HG03457 (cell line): ENCODE results near the gene PAPSS2.
"Not testable (repeated sequence)": the region's sequence is repeated elsewhere in the genome, so short reads cannot be mapped to it uniquely, and the experiment has no call there.

Experiments
- ATAC-seq: cut with Tn5 transposase; IDR thresholded peaks from one replicate; pipeline ENCODE4 v1.9.1; 2021; ENCODE audit warnings: moderate number of reproducible peaks; ENCODE audit not compliant: unreplicated experiment

Gene PAPSS2

GRCh38 chr10:87742992-87743610 is 83.4 kb downstream of the PAPSS2 start:
- not testable (repeated sequence) for ATAC-seq

DNA sequence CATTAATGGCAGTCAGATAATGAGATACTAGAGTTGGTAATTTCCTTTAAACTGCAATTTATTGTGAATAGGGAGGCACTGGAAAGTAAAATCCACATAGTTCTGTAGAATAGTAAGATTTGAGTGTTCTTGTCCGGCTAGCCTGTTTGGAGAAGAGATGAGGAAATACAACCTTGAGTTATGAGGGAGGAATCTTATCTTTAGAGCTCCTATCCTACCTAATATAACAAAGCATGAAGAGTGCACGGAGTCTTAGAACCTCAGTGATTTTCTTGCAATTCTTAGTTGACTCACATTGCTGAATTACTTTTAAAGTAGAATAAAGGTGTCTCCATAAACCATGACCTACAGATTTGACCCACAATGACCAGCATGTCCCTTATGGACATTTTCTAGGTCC is 84.9 kb downstream of the PAPSS2 start:
- no peak for ATAC-seq

- no peak for ATAC-seq
These were observed 87.2 kb downstream of the PAPSS2 start for GRCh38 chr10:87746911-87747310.

DNA sequence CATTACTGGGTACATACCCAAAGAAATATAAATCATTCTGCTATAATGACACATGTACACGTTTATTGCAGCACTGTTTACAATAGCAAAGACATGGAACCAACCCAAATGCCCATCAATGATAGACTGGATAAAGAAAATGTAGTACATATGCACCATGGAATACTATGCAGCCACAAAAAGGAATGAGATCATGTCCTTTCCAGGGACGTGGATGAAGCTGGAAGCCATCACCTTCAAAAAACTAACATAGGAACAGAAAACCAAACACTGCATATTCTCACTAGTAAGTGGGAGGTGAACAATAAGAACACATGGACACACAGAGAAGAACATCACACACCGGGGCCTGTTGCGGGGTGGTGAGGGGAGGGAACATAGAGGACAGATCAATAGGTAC is 88.6 kb downstream of the PAPSS2 start:
- ATAC-seq: not testable (repeated sequence)

DNA sequence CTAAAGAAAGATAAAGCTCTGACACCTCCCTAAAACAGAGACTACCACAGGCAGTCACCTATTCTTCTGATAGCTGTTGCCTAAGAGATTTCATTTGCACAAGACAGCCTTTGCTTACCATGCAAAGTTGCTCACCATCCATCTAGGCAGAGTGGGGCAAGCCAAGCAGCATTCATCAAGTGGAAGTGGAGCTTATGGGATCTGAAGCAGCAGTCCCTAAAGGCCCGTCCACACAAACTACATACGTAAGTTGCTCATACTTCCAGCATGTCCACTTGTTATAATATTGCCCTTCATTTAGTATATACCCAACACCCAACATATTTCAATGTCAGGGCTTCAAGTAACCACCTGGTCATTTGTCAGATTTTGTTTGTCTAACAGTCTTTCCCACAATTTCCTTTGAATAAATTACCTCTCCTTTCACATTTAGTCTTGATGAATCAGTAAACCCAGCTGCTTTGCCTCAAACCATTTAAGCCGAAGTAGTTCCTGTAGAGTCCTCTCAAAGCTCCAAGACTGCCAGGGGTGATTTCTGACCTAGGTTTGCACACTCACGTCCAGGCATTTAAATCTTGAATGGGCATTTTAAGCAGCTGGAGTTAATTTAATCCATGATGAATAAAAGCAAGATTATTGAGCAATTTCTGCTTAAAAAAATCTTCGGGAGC is 90.5 kb downstream of the PAPSS2 start:
- ATAC-seq: no peak

DNA sequence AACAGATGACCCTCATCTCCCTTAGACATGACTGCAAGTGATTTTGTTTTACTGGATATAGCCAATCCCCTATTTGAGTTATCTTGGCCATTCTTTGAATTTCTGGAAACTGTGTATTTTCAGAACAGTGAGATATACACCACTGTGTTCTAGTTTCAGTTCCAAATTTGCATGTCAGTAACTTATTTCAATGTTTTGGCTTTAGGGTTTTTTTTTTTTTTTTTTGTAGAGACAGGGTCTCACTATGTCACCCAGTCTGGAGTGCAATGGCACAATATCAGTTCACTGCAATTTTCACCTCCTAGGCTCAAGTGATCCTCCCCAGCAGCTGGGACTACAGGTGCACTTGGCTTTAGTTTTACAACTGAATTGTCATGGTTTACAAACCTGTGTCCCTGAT is 91.1 kb downstream of the PAPSS2 start:
- no peak for ATAC-seq

DNA sequence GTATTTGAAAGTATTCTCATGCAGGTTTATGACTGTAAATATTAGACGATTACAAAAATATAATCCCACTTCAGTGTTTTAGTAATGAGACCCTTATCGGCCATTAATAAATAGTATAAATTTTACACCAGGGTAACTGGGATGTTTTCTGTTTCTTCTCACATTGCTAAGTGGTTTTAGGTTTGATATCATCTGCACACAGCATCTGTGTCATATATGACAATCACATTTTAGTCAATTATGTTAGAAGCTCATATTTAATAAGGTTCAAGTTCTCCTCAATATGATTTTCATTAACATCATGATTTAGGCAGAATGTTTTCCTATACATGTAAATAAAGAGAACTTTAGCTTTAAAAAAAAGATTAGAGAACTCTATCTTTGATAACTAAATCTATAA is 91.6 kb downstream of the PAPSS2 start:
- no peak for ATAC-seq

DNA sequence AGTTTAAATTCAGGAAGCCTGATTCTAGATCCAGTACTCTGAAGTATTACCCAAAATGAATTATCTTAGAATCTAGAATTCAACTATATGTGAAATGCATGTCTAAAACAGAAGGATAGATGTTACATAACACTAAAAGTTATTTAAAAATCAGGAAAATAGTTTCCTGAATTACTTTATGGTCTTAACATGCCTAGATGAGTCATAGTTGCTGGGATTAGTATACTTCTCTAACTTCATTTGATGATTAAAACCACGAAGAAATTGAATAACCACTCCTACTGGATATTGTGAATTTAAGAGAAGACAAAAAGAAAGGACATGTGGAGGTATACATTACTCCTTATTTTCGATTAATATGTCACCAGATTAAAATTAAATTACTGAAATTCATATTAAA is 92.9 kb downstream of the PAPSS2 start:
- no peak for ATAC-seq

DNA sequence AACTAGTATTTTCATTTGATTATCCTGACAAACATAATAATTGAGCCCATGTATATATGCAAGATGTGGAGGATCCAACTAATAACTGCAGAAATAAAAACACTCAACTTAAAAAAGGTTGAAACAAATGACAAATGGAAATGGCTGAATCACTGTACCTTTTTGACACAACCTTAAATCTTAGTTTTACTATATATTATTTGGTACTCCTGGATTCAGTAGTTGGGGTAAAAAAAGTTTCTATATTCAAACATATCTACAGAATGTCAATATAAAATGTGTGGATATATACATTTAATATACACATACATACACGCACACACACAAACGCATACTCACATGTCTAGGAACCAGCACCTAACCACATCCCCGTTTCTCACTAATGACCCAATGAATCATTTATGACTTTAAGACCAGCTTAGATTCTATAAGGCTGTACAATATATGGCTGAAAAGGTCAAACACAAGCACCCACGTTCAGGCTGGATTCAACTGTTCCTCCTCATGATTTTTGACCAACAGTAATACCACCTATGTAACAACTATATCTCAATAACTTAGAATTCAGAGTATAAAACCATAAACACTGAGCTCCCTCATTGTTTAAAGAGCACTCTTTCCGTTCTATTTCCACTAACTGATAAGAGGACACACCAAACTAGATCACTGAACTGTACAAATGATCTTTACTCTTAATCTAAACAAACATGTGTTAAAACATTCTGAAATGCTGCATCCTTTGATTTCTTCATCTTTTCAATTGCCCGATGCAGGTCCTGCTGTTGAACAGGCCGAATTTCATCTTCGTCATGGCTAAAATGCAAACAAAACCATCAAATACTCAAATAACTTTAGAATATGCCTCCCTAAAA is 94.6 kb downstream of the PAPSS2 start:
- ATAC-seq: no peak

GRCh38 chr10:87757685-87758084 is 98.0 kb downstream of the PAPSS2 start:
- no peak for ATAC-seq

GRCh38 chr10:87759551-87759950 is 99.9 kb downstream of the PAPSS2 start:
- no peak for ATAC-seq

DNA sequence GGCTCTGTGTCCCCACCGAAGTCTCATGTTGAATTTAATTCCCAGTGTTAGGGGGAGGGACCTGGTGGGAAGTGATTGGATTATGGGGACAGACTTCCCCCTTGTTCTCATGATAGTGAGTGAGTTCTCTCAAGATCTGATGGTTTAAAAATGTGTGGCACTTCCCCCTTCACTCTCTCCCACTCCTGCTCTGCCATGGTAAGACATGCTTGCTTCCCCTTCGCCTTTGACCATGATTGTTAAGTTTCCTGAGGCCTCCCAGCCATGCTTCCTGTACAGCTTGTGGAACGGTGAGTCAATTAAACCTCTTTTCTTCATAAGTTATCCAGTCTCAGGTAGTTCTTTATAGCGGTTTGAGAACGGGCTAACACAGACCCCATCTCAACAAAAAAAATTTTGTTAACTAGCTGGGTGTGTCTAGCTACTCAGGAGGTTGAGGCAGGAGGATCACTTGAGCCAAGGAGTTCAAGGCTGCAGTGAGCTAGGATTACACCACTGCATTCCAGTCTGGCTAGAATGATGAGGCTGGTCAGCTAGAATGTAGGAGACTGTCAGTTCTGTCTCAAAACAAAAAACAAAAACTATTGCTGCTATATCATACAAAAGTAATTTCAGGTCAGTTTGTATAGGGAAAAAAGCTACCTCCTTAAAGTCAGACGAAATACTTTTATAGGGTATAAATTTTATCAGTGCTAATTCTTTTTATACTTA is 100.7 kb downstream of the PAPSS2 start:
- no peak for ATAC-seq

GRCh38 chr10:87761153-87761552 is 101.5 kb downstream of the PAPSS2 start:
- no peak for ATAC-seq

DNA sequence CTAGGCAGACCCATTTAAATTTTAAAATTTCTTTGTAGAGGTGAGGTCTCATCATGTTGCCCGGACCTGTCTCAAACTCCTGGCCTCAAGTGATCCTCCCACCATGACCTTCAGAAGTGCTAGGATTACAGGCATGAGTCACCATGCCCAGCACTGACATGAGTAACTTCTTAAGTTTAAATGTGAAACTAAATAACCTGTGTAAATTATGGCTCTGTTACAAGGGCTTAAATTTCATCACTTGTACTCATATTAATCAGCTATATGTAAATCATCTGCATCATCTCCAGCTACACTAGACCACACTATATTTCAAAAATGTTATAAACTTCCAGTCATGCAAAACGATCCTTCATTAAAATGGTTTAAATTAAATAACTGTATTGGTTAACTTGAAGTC is 102.2 kb downstream of the PAPSS2 start:
- ATAC-seq: no peak

- ATAC-seq: no peak
These were observed 103.6 kb downstream of the PAPSS2 start for GRCh38 chr10:87763086-87763861.

GRCh38 chr10:87764072-87764934 is 104.6 kb downstream of the PAPSS2 start:
- ATAC-seq: no peak

DNA sequence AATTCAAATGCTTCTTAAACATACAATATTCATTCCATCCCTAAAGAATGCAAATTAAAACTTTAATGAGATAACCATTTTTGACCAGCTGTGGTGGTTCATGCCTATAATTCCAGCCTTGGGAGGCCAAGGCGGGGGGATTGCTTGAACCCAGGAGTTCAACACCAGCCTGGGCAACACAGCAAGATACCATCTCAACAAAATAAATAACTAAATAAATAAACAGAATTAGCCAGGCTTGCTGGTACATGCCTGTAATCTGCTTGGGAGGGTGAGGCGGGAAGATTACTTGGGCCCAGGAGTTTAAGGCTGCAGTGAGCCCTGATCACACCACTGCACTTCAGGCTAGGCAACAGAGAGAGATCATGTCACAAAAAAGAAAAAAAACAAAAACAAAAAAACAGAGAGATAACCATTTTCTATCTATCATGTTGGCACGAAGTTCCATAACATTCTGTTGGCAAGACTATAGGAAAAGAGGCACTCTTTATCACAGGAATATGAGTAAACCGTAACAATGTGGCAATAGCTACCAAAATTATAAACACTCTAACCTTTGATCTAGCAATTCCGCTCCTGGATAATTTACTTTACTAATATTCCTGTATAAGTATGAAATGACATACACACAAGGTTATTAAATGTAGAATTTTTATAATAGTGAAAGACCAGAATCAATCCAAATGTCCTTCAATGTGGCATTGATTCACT is 106.1 kb downstream of the PAPSS2 start:
- ATAC-seq: no peak

GRCh38 chr10:87767253-87767652 is 107.6 kb downstream of the PAPSS2 start:
- ATAC-seq: no peak
